Transverse colon (tissue), 3 donors: ENCODE measurements around the gene MASP1.

Experiments
- POLR2A ChIP-seq: fragments of 450-650 bp; IDR thresholded peaks from one replicate; pipeline ENCODE4 v1.6.1; 2016; ENCODE audit warnings: antibody characterized with exemption, mild to moderate bottlenecking, moderate library complexity
- TF ChIP-seq, protein P1 (sequence below), 5 experiments: fragments of 200-600 bp in 3 of 5; fragments of 450-650 bp in 2 of 5; sonication (generic) in 3 of 5; IDR thresholded peaks; 1 replicate in 2 of 5; 2 replicates in 3 of 5; pipeline ENCODE4 v1.5.1; 2016 to 2017; ENCODE audit warnings: antibody characterized with exemption in 5 of 5, inconsistent platforms in 3 of 5, mild to moderate bottlenecking in 2 of 5, moderate library complexity in 1 of 5

DNA sequence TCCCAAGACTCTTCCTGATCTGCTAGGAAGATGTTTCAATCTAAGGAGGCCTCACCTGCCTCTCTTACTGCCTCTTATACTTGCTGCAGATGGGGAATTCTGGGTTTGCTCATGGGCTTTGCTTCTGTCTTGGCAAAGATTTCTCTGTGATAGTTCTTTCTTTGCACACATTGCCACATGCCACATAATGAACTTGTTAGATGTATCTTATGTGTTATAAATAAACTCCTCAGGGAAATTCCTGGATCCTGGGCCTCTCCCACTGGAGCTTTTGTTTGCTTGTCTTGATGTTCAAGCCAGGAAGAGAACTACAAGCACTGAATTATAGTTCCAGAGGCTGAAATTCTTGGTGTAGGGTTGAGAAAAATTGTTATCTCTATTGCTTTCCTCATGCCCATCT lies 82.0 kb downstream of the MASP1 start:
- no peak for TF ChIP-seq POLR2A
- TF ChIP-seq, protein P1, sequence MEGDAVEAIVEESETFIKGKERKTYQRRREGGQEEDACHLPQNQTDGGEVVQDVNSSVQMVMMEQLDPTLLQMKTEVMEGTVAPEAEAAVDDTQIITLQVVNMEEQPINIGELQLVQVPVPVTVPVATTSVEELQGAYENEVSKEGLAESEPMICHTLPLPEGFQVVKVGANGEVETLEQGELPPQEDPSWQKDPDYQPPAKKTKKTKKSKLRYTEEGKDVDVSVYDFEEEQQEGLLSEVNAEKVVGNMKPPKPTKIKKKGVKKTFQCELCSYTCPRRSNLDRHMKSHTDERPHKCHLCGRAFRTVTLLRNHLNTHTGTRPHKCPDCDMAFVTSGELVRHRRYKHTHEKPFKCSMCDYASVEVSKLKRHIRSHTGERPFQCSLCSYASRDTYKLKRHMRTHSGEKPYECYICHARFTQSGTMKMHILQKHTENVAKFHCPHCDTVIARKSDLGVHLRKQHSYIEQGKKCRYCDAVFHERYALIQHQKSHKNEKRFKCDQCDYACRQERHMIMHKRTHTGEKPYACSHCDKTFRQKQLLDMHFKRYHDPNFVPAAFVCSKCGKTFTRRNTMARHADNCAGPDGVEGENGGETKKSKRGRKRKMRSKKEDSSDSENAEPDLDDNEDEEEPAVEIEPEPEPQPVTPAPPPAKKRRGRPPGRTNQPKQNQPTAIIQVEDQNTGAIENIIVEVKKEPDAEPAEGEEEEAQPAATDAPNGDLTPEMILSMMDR (IDR thresholded peaks at IDR 0.05) = no peak
